ENCODE measurements around the gene ATP13A2. TPM values are rescaled to one million over a fixed set of nuclear protein-coding genes. Genes with fewer than 3 reads are reported as not detected.

Gene ATP13A2
- total RNA-seq, 4 donors from 2014 or later, result 17.9 to 37.0 (median 26.8) TPM

DNA sequence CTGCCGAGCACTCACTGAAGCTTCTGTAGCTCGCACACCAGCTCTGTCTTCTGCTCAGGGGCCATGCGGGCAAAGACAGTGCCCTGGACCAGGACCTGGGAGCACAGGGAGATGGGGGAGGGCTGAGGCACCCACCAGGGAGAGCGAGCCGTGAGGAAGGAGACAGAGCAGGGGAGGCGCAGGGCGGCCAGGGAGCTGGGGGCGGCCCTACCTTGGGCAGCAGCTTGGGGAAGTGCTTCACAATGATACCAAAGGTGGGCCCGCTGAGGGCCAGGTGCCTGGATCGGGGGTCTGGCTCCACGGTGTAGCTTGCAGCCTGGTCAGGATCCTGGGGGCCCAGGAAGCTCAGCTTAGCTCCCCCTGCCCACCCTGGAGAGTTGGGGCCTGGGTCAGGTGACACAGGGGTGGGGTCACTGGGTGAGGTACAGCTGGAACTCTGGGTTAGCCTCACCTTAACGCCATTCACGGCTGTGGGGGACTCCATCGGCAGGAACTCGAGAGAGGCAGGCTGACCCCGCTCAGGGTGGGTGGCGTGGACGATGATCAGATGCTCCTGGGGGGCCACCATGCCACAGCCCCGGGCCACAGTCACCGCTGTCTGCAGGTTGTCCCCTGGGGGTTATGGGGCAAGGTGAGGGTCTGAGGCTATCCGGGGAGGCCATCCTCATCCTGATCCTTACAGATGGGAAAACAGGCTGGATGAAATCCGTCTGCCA, 21.9 kb downstream of the ATP13A2 start:
- H3K27ac ChIP-seq, result no peak overlapping the region
- H3K9me3 ChIP-seq, result no peaks in the 10 kb centered on the region
- H3K27me3 ChIP-seq, result no peaks in the 10 kb centered on the region
- intact Hi-C loops (cut with DNase I; ENCODE audit: low total_unique reads), result no loop called here
- TF ChIP-seq POLR2A (IDR thresholded peaks at IDR 0.05), result no peak
- TF ChIP-seq, protein P1, sequence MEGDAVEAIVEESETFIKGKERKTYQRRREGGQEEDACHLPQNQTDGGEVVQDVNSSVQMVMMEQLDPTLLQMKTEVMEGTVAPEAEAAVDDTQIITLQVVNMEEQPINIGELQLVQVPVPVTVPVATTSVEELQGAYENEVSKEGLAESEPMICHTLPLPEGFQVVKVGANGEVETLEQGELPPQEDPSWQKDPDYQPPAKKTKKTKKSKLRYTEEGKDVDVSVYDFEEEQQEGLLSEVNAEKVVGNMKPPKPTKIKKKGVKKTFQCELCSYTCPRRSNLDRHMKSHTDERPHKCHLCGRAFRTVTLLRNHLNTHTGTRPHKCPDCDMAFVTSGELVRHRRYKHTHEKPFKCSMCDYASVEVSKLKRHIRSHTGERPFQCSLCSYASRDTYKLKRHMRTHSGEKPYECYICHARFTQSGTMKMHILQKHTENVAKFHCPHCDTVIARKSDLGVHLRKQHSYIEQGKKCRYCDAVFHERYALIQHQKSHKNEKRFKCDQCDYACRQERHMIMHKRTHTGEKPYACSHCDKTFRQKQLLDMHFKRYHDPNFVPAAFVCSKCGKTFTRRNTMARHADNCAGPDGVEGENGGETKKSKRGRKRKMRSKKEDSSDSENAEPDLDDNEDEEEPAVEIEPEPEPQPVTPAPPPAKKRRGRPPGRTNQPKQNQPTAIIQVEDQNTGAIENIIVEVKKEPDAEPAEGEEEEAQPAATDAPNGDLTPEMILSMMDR (IDR thresholded peaks at IDR 0.05 in 4 of 5, conservative IDR thresholded peaks at IDR 0.05 in 1 of 5), result no peak
- ATAC-seq (no peak), DNase-seq (no peak)
- H3K4me1 ChIP-seq, result no peaks in the 10 kb centered on the region
- peaks cover 0 to 34% of the 10 kb centered on the region in 2 donors for H3K36me3 ChIP-seq
- in situ Hi-C loops (cut with MboI; ENCODE audit: low sequenced_read_pairs in 4 of 4), result no loop called here
- H3K4me3 ChIP-seq, result no peak overlapping the region

DNA sequence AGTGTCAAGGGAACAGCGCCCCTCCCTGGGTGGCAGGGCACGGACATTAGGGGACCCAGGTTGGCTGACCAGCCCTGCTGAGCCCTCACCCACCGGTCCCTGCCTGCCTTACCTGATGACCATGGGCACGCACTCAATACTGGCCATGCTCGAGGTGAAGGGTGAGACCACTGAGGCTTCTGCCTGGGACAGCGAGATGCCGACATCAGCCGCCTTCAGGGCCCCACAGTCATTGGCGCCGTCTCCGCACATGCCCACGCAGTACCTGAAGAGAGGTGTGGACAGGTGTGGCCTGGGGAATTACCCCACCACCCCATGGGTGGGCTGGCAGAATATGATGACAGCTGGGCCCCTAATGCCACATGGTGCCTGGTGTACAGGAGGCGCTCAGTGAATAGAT, 23.5 kb downstream of the ATP13A2 start:
- TF ChIP-seq, protein P1 (IDR thresholded peaks at IDR 0.05 in 4 of 5, conservative IDR thresholded peaks at IDR 0.05 in 1 of 5), result no peak
- TF ChIP-seq POLR2A (IDR thresholded peaks at IDR 0.05), result no peak
- no peak for ATAC-seq
- Histone ChIP-seq H3K36me3 (peaks cover 0 to 34% of the 10 kb centered on the region in 2 donors), H3K4me1 (no peaks in the 10 kb centered on the region), H3K9me3 (no peaks in the 10 kb centered on the region), H3K27ac (no peak overlapping the region), H3K4me3 (no peak overlapping the region), H3K27me3 (no peaks in the 10 kb centered on the region)
- in situ Hi-C loops (cut with MboI; ENCODE audit: low sequenced_read_pairs in 4 of 4) (no loop called here), intact Hi-C loops (cut with DNase I; ENCODE audit: low total_unique reads) (no loop called here)
- DNase-seq, result no peak

DNA sequence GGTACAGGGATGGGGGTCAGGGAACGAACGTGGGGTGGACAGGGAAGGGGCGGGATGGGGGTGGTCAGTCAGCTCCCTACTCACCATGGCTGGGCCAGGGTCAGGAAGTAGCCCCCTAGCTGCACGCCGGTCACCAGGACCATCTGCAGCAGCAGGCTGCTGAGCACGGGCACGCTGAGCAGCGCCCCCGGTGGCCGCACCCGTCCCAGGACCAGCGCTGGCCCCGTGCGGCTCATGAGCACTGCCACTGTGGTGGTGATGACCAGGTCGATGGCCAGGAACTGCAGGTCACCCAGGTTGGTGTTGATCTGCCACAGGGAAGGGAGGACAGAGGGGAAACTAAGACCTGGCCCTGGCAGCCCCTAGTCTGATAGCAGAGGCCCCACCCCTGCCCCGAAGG, 24.8 kb downstream of the ATP13A2 start:
- H3K4me1 ChIP-seq, result no peaks in the 10 kb centered on the region
- in situ Hi-C loops (cut with MboI; ENCODE audit: low sequenced_read_pairs in 4 of 4) (no loop called here), intact Hi-C loops (cut with DNase I; ENCODE audit: low total_unique reads) (no loop called here)
- no peak for DNase-seq
- no peak for ATAC-seq
- no peaks in the 10 kb centered on the region for H3K27me3 ChIP-seq
- TF ChIP-seq, protein P1 (IDR thresholded peaks at IDR 0.05 in 4 of 5, conservative IDR thresholded peaks at IDR 0.05 in 1 of 5), result no peak
- no peak for TF ChIP-seq POLR2A (IDR thresholded peaks at IDR 0.05)
- H3K4me3 ChIP-seq, result no peak overlapping the region
- no peaks in the 10 kb centered on the region for H3K9me3 ChIP-seq
- no peak overlapping the region for H3K27ac ChIP-seq
- H3K36me3 ChIP-seq, result peaks cover 0 to 34% of the 10 kb centered on the region in 2 donors

DNA sequence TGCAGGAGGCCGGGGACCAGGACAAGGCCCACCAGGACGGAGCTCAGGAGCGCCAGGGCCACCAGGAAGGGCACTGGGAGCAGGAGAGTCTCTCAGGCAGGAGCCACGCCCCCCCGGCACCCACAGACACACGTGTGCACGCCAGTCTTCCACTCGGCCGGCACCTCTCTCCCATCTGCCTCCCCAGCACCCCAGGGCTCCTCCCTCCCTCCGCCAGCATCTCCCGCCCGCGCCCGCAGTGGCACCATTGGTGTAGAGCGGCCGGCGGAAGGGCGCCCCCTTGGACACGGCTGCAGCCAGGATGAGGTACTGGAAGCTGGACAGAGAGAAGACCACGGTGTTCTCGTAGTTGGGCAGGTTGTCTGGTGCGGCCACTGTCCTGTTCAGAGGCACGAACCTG, 25.2 kb downstream of the ATP13A2 start:
- intact Hi-C loops (cut with DNase I; ENCODE audit: low total_unique reads) (no loop called here), in situ Hi-C loops (cut with MboI; ENCODE audit: low sequenced_read_pairs in 4 of 4) (no loop called here)
- Histone ChIP-seq H3K27ac (no peak overlapping the region), H3K27me3 (peaks cover 0 to under 1% (median under 1%) of the 10 kb centered on the region in 3 donors), H3K9me3 (no peaks in the 10 kb centered on the region), H3K4me3 (no peak overlapping the region), H3K36me3 (peaks cover 0 to 33% of the 10 kb centered on the region in 2 donors), H3K4me1 (no peaks in the 10 kb centered on the region)
- ATAC-seq, result no peak
- TF ChIP-seq POLR2A (IDR thresholded peaks at IDR 0.05), result no peak
- TF ChIP-seq, protein P1 (IDR thresholded peaks at IDR 0.05 in 4 of 5, conservative IDR thresholded peaks at IDR 0.05 in 1 of 5), result no peak
- DNase-seq, result no peak
